Activated CD8-positive, alpha-beta memory T cell treated with anti-CD3 and anti-CD28 coated beads, Interleukin-2, amount 10 ng/mL, durations not matched to agents 7 days and 5 days (primary cell): ENCODE results near the gene PDE4D. TPM values are rescaled to one million over a fixed set of nuclear protein-coding genes. Genes with fewer than 3 reads are reported as not detected.
A peak's percentile ranks its signal among the peaks of the same experiment; 100 is the strongest.

Source experiments
- ATAC-seq: fragments of 150-1000 bp; cut with Tn5 transposase; one replicate; pipeline ENCODE4 v1.10.0; 2021; ENCODE audit warnings: moderate library complexity
- CTCF ChIA-PET: fragments of 350-600 bp; sonication (Branson Sonifier 250); formaldehyde crosslinking; loops from one replicate; lab custom pipeline; 2021; ENCODE audit warnings: antibody characterized with exemption; lab: Charles Lee
- DNase-seq: peaks from one replicate; pipeline ENCODE4 v3.0.0-alpha.2; 2020
- H3K27ac Mint-ChIP-seq: one replicate; pipeline ENCODE4 v1.8.0; 2021; ENCODE audit warnings: mild to moderate bottlenecking, mixed read lengths
- H3K27me3 Mint-ChIP-seq: one replicate; pipeline ENCODE4 v1.8.0; 2021; ENCODE audit warnings: mixed read lengths
- H3K36me3 Mint-ChIP-seq: one replicate; pipeline ENCODE4 v1.8.0; 2021; ENCODE audit warnings: mild to moderate bottlenecking, mixed read lengths
- H3K4me1 Mint-ChIP-seq: one replicate; pipeline ENCODE4 v1.8.0; 2021; ENCODE audit warnings: mixed read lengths
- H3K4me3 Mint-ChIP-seq: one replicate; pipeline ENCODE4 v1.8.0; 2021; ENCODE audit warnings: mild to moderate bottlenecking, moderate library complexity, mixed read lengths
- H3K9me3 Mint-ChIP-seq: one replicate; pipeline ENCODE4 v1.8.0; 2022; ENCODE audit warnings: low read depth, mixed read lengths
- total RNA-seq, 2 experiments: library from RNA; stranded (reverse); gene quantifications; one replicate each; pipeline ENCODE4 v1.2.3, GENCODE V29; 2021

The PDE4D gene
- total RNA-seq, 2 experiments from 2014 or later: 59.3 to 66.2 TPM

DNA sequence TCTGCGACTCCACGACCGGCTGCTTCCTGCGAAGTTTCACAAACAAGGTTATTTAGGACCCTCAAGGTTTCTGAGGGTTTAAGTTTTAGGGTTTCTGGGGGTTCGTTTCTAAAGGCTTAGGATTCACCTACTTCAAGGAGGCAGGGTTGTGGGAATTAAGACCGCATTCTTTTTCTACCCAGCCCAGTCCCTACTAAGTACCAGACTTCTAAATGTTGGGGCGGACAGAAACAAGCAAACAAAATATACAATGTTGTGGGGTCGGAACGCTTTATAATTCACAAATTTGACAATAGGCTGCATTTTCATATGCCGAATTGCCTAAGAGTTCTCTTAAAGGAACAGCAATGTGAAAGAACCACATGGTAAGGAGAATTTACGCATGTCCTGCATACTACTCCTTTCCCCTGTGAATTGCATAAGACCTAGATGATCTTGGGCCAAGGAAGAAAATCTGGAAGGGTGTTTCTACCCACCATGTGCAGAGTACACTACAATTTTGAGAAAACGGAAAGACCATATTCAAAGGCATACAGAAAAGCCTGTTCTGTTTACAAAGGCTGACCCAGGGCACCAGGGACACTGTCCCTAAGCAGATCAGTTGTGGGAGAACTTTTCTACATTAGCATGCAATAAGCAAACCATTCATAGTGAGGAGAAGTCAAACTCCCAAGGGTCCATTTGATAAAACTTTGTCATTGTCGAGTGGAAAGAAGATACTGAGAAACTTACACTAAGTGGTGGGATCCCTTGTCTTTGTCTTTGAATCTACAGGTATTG lies 853.3 kb downstream of the PDE4D start:
- Mint-ChIP-seq H3K27me3 (no peaks in the 10 kb centered on the region), H3K36me3 (peaks cover 36% of the 10 kb centered on the region), H3K9me3 (no peaks in the 10 kb centered on the region), H3K4me1 (peaks cover 41% of the 10 kb centered on the region), H3K27ac (peak overlapping the region; percentile 98), H3K4me3 (peak overlapping the region; percentile 89)
- CTCF ChIA-PET: interaction anchor here (1.0 to 3.5 kb wide), 9 partner anchors 12 to 134 kb away, joined by 3 to 22 read pairs (median 11); no protein-coding TSS in a partner anchor
- ATAC-seq: no peak
- DNase-seq: no peak

GRCh38 chr5:59039296-59040023 lies 854.1 kb downstream of the PDE4D start:
- Mint-ChIP-seq H3K36me3 (peaks cover 39% of the 10 kb centered on the region), H3K4me1 (peaks cover 47% of the 10 kb centered on the region), H3K4me3 (peak overlapping the region; percentile 89), H3K9me3 (no peaks in the 10 kb centered on the region), H3K27me3 (no peaks in the 10 kb centered on the region), H3K27ac (peak overlapping the region; percentile 98)
- ATAC-seq: peak; percentile 81
- DNase-seq: peak; percentile 97
- CTCF ChIA-PET: interaction anchor here (1.0 to 1.8 kb wide), 5 partner anchors 11 to 135 kb away, joined by 3 to 18 read pairs (median 11); no protein-coding TSS in a partner anchor

DNA sequence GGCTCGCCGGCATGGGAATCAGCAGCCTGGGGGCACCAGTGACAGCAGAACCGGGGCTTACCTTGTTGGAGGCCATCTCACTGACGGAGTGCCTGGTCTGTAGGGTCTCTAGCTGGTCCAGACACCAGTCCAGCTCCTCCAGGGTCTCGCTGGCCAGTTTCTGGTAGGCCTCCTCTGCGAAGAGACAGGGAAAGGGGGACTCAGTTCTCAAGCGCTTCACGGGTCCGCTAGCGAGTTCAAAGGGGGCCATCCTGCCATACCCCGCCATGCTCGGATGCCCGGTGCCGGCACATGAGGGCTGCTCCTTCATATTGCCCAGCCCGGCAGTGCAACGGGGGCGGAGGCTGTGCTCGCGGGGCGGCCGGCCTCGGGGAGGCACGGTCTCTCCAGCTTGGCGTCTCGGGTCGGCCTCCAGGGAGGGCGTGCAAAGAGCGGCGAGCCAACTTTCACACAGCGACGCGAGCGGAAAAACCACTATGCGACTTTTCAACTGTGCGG lies 854.7 kb downstream of the PDE4D start:
- H3K36me3 Mint-ChIP-seq: peaks cover 41% of the 10 kb centered on the region
- H3K4me3 Mint-ChIP-seq: peak overlapping the region; percentile 89
- no peaks in the 10 kb centered on the region for H3K27me3 Mint-ChIP-seq
- CTCF ChIA-PET: interaction anchor here (1.0 to 1.8 kb wide), 5 partner anchors 11 to 135 kb away, joined by 3 to 18 read pairs (median 11); no protein-coding TSS in a partner anchor
- peak overlapping the region; percentile 98 for H3K27ac Mint-ChIP-seq
- ATAC-seq (peak; percentile 50), DNase-seq (no peak)
- peaks cover 47% of the 10 kb centered on the region for H3K4me1 Mint-ChIP-seq
- no peaks in the 10 kb centered on the region for H3K9me3 Mint-ChIP-seq

DNA sequence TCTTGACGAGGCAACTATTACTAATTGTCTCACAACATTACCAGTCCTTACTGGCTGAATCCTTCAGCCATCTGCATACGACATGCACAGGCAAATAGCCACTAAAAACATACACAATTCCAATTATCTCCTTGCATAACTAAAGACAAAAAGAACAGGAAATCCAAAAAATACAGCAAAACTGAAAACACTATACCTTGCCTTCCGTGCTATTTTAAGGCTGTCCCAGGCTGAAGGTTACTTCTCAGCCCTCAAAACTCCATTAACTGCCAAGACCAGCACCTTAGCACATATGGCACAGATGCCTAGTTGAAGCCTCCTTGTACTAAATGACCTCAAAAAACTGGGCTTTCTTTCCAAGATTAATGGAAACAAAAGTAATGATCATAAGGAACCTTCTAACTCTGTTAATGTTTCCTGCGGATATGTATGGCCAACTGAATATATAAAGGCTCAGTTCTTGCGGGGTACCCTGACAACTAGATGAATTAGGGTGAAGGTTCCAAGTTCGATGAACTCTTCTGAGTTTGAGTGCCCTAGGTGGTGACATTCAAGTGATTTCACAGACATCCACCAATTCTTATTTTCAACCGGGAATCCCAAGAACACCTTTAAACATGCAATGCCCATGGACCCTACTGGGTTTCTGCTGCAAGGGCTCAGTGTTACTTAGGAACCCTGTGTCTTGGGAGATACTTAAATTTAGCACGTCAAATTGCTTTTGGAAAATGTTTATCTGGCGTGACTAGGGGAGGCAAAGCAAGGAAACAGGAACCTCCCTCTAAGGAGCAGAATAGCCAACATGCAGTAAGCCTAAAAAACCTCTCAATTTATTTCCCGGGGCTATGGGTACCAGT lies 855.4 kb downstream of the PDE4D start:
- Mint-ChIP-seq H3K27ac (peak overlapping the region; percentile 98), H3K4me1 (peaks cover 52% of the 10 kb centered on the region), H3K4me3 (peak overlapping the region; percentile 89), H3K36me3 (peaks cover 46% of the 10 kb centered on the region), H3K9me3 (no peaks in the 10 kb centered on the region), H3K27me3 (no peaks in the 10 kb centered on the region)
- ATAC-seq (no peak), DNase-seq (no peak)
- CTCF ChIA-PET: interaction anchor here (1.1 to 5.7 kb wide), 6 partner anchors 58 to 136 kb away, joined by 3 to 82 read pairs (median 16); no protein-coding TSS in a partner anchor

DNA sequence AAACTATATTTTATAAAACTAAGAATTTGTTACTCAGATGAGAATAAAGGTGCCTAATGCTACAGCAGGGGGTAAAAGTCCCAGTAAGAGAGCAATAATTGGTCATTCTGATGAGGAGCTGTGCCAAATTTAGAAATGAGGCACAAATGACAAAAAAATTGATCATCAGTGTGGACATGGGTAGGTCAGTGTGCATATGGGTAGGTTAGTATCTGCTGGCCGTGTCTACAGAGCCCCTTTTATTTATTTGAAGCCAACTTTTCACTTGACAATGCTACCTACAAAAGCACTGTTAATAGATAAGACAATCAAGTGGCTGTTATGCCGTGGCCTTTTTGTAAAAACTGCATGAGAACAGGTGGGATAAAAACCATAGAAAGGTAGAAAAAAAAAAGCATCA lies 856.1 kb downstream of the PDE4D start:
- peaks cover 52% of the 10 kb centered on the region for H3K36me3 Mint-ChIP-seq

GRCh38 chr5:59037041-59037440 lies 856.5 kb downstream of the PDE4D start:
- Mint-ChIP-seq H3K4me3 (peak overlapping the region; percentile 89), H3K9me3 (no peaks in the 10 kb centered on the region), H3K36me3 (peaks cover 55% of the 10 kb centered on the region)

More for the DNA sequence above, 856.1 kb downstream of the PDE4D start:
- Mint-ChIP-seq H3K27ac (peak overlapping the region; percentile 98), H3K9me3 (no peaks in the 10 kb centered on the region), H3K4me1 (peaks cover 54% of the 10 kb centered on the region), H3K27me3 (no peaks in the 10 kb centered on the region), H3K4me3 (peak overlapping the region; percentile 89)
- CTCF ChIA-PET: interaction anchor here (3.1 to 5.7 kb wide), 3 partner anchors 62 to 137 kb away, joined by 15 to 82 read pairs (median 29); no protein-coding TSS in a partner anchor
- ATAC-seq (no peak), DNase-seq (no peak)

GRCh38 chr5:59036274-59036961 lies 857.1 kb downstream of the PDE4D start:
- H3K36me3 Mint-ChIP-seq: peaks cover 58% of the 10 kb centered on the region
- CTCF ChIA-PET: interaction anchor here (0.7 to 5.7 kb wide), 7 partner anchors 21 to 150 kb away, joined by 4 to 82 read pairs (median 15); no protein-coding TSS in a partner anchor

More at GRCh38 chr5:59037041-59037440, 856.5 kb downstream of the PDE4D start:
- Mint-ChIP-seq H3K27ac (peak overlapping the region; percentile 98), H3K27me3 (no peaks in the 10 kb centered on the region), H3K4me1 (peaks cover 51% of the 10 kb centered on the region)
- ATAC-seq (no peak), DNase-seq (no peak)
- CTCF ChIA-PET: interaction anchor here (3.1 to 5.7 kb wide), 5 partner anchors 62 to 150 kb away, joined by 12 to 82 read pairs (median 29); no protein-coding TSS in a partner anchor

DNA sequence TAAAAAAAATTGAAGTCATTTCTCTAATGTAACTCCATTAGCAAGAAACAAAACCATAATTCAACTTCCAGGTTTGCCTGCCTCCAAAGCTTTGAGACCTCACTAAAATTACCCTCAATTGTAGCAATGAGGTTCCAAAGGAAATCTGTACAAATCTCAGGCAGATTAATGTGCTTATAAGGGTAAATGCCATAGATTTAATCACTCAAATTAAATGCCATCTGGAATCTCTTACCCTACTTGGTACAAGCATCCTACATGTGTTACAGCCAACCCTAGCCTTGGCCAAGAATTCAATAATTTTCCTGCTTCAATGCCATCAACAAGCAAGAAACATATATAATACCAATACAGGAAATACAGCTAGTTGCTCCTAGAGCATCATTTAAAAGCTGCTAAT lies 857.8 kb downstream of the PDE4D start:
- Mint-ChIP-seq H3K4me1 (peaks cover 45% of the 10 kb centered on the region), H3K27me3 (no peaks in the 10 kb centered on the region), H3K27ac (peak overlapping the region; percentile 98), H3K36me3 (peaks cover 63% of the 10 kb centered on the region), H3K4me3 (peak overlapping the region; percentile 89), H3K9me3 (no peaks in the 10 kb centered on the region)
- CTCF ChIA-PET: interaction anchor here (0.7 to 5.7 kb wide), 13 partner anchors 22 to 149 kb away, joined by 3 to 82 read pairs (median 12); no protein-coding TSS in a partner anchor
- DNase-seq (no peak), ATAC-seq (no peak)

More at GRCh38 chr5:59036274-59036961, 857.1 kb downstream of the PDE4D start:
- H3K4me3 Mint-ChIP-seq: peak overlapping the region; percentile 89
- H3K27ac Mint-ChIP-seq: peak overlapping the region; percentile 98
- no peaks in the 10 kb centered on the region for H3K27me3 Mint-ChIP-seq
- ATAC-seq (no peak), DNase-seq (peak; percentile 72)
- peaks cover 48% of the 10 kb centered on the region for H3K4me1 Mint-ChIP-seq
- no peaks in the 10 kb centered on the region for H3K9me3 Mint-ChIP-seq

GRCh38 chr5:59034498-59035186 lies 858.9 kb downstream of the PDE4D start:
- Mint-ChIP-seq H3K27ac (peak overlapping the region; percentile 98), H3K36me3 (peaks cover 73% of the 10 kb centered on the region), H3K9me3 (no peaks in the 10 kb centered on the region), H3K4me3 (peak overlapping the region; percentile 89), H3K27me3 (no peaks in the 10 kb centered on the region), H3K4me1 (peaks cover 46% of the 10 kb centered on the region)
- CTCF ChIA-PET: interaction anchor here (0.7 to 5.7 kb wide), 21 partner anchors 11 to 153 kb away, joined by 3 to 82 read pairs (median 4); no protein-coding TSS in a partner anchor
- peak; percentile 49 for DNase-seq
- ATAC-seq: peak; percentile 22

GRCh38 chr5:59027145-59027907 lies 866.2 kb downstream of the PDE4D start:
- Mint-ChIP-seq H3K27me3 (no peaks in the 10 kb centered on the region), H3K4me1 (peaks cover 43% of the 10 kb centered on the region), H3K27ac (no peak overlapping the region), H3K9me3 (no peaks in the 10 kb centered on the region), H3K36me3 (peaks cover 78% of the 10 kb centered on the region), H3K4me3 (no peak overlapping the region)
- DNase-seq (no peak), ATAC-seq (no peak)
- CTCF ChIA-PET: interaction anchor here (0.9 to 1.6 kb wide), 3 partner anchors 9 to 161 kb away, joined by 4 read pairs; no protein-coding TSS in a partner anchor

DNA sequence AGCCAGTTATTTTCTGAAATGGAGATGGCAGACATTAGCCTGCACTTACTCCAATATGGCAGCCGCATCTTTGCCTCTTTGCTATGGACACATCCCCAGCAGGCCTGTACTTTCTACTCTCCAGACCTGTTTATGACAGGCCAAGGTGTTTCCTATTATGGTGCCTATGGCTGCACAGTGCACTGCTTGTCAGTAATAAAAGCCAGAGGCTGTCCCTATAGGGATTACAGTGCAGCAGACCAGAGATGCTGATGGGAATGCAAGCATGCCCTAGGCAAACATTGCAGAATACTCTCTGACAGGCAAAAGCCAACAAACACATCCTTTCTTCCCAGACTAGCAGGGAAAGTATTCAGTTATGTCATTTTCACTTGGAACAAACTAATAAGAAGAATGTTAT lies 867.8 kb downstream of the PDE4D start:
- Mint-ChIP-seq H3K4me1 (peaks cover 51% of the 10 kb centered on the region), H3K9me3 (no peaks in the 10 kb centered on the region), H3K4me3 (no peak overlapping the region), H3K36me3 (peaks cover 81% of the 10 kb centered on the region), H3K27ac (no peak overlapping the region), H3K27me3 (no peaks in the 10 kb centered on the region)
- CTCF ChIA-PET: no interaction called here
- ATAC-seq (no peak), DNase-seq (no peak)
